ENCODE data around the gene TMEM258. TPM values are rescaled to one million over a fixed set of nuclear protein-coding genes. Genes with fewer than 3 reads are reported as not detected.

The TMEM258 gene
- total RNA-seq, 1 experiment from 2014 or later = 201 TPM

DNA sequence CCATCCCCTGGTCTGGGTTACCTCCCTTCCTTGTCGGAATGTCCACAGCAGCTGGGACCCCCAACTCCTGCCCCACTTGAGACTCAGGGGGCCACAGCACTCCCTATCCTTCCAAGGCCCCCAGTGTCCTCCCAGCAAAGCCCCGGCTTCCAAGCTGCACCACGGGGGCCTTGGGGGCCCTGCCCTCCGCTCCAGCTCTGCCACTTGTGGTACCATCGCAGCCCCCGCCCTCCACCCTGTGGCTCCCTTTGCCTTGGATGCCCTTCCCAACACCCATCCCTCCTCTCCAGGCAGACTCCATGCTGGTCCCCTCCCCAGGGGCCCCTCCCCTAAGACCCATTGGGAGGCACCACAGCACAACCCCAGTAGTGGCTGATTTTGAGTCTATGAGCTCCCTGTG lies 17.3 kb downstream of the TMEM258 start:
- H3K14ac ChIP-seq (ENCODE audit: insufficient read depth, low read length) = no peak overlapping the region
- H3K9me3 Mint-ChIP-seq = peaks cover 0 to 5% of the 10 kb centered on the region in 2 experiments; a peak in 2 of 5 replicates
- no peak overlapping the region for H2BK12ac ChIP-seq (ENCODE audit: insufficient read length, low read depth, low read length)
- no peak overlapping the region for H4K91ac ChIP-seq (ENCODE audit: insufficient read length, low read depth, low read length)
- H3K27ac ChIP-seq (ENCODE audit: insufficient read length, low read depth, low read length) = no peak overlapping the region
- H4K20me1 ChIP-seq (ENCODE audit: control insufficient read depth, insufficient read depth, insufficient read length) = no peaks in the 10 kb centered on the region
- H3K23ac ChIP-seq (ENCODE audit: insufficient read length, low read depth, low read length) = no peak overlapping the region
- no peak overlapping the region for H2BK15ac ChIP-seq (ENCODE audit: low read depth, low read length)
- TF ChIP-seq, protein P1, sequence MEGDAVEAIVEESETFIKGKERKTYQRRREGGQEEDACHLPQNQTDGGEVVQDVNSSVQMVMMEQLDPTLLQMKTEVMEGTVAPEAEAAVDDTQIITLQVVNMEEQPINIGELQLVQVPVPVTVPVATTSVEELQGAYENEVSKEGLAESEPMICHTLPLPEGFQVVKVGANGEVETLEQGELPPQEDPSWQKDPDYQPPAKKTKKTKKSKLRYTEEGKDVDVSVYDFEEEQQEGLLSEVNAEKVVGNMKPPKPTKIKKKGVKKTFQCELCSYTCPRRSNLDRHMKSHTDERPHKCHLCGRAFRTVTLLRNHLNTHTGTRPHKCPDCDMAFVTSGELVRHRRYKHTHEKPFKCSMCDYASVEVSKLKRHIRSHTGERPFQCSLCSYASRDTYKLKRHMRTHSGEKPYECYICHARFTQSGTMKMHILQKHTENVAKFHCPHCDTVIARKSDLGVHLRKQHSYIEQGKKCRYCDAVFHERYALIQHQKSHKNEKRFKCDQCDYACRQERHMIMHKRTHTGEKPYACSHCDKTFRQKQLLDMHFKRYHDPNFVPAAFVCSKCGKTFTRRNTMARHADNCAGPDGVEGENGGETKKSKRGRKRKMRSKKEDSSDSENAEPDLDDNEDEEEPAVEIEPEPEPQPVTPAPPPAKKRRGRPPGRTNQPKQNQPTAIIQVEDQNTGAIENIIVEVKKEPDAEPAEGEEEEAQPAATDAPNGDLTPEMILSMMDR (conservative IDR thresholded peaks at IDR 0.05) = no peak
- peaks cover 23 to 31% of the 10 kb centered on the region in 2 experiments for H3K4me1 Mint-ChIP-seq
- H3K79me2 ChIP-seq (ENCODE audit: insufficient read depth, low read length) = no peaks in the 10 kb centered on the region
- H3K23me2 ChIP-seq (ENCODE audit: insufficient read length, low read depth, low read length, poor library complexity, severe bottlenecking) = no peaks in the 10 kb centered on the region
- peaks cover 3 to 12% (median 10%) of the 10 kb centered on the region in 3 experiments for H3K36me3 Mint-ChIP-seq (ENCODE audit: insufficient read depth in 1 of 3, low read depth in 3 of 3)
- no peak overlapping the region for H2BK20ac ChIP-seq (ENCODE audit: low read depth, low read length, poor library complexity, severe bottlenecking)
- H3K4me3 Mint-ChIP-seq = no peak overlapping the region; a peak in 1 of 5 replicates
- H2AFZ ChIP-seq (ENCODE audit: low read length) = no peak overlapping the region
- no peaks in the 10 kb centered on the region for H3K79me1 ChIP-seq (ENCODE audit: insufficient read depth, low read depth, low read length, poor library complexity, severe bottlenecking)
- H3T11ph ChIP-seq (ENCODE audit: low read length) = no peak overlapping the region
- H2BK5ac ChIP-seq (ENCODE audit: insufficient read length, low read length) = no peak overlapping the region
- no peak overlapping the region for H3K18ac ChIP-seq (ENCODE audit: insufficient read length, low read depth, low read length)
- no peak overlapping the region for H4K5ac ChIP-seq (ENCODE audit: insufficient read length, low read depth, low read length)
- H3K4me1 ChIP-seq (ENCODE audit: insufficient read depth, low read length) = no peaks in the 10 kb centered on the region
- peaks cover 2% of the 10 kb centered on the region; the same call in 1 of the 2 replicates for H3K27me3 Mint-ChIP-seq (ENCODE audit: low read depth)
- no peak overlapping the region for H3K56ac ChIP-seq (ENCODE audit: insufficient read length, low read depth, low read length)
- H3K4ac ChIP-seq (ENCODE audit: low read depth, low read length) = no peak overlapping the region
- no peaks in the 10 kb centered on the region for H3K27me3 ChIP-seq (ENCODE audit: insufficient read depth, low read length)
- no peak overlapping the region for H4K8ac ChIP-seq (replicated peaks; ENCODE audit: insufficient read length, low read depth, low read length)
- no peak overlapping the region for H2BK120ac ChIP-seq (ENCODE audit: low read depth, low read length, poor library complexity, severe bottlenecking)
- H3K4me2 ChIP-seq (ENCODE audit: insufficient read depth, insufficient read length, low read length) = no peak overlapping the region
- H3K9ac ChIP-seq (ENCODE audit: extremely low read depth, insufficient read length, low read length) = no peak overlapping the region
- no peak overlapping the region for H2AK5ac ChIP-seq (ENCODE audit: insufficient read length, low read length)
- WGBS (ENCODE audit: extremely low coverage, insufficient read length, low lambda C conversion rate) = no CpG with 5 or more reads among the region's 6 CpGs
- DNase-seq = no peak
- no peaks in the 10 kb centered on the region for H3K9me3 ChIP-seq (ENCODE audit: control insufficient read depth, low read depth, low read length)
- H3K27ac Mint-ChIP-seq = peak overlapping the region; percentile 38 to 90 (median 87); a peak in 2 of 7 replicates
